Stimulated activated CD8-positive, alpha-beta memory T cell treated with anti-CD3 and anti-CD28 coated beads, Interleukin-15, amount 100 ng/mL, for 24 hours (primary cell): ENCODE results near the gene RFX3.
A peak's percentile ranks its signal among the peaks of the same experiment; 100 is the strongest.

ENCODE experiments used
- DNase-seq: peaks from one replicate; pipeline ENCODE4 v3.0.0-alpha.2; 2020; ENCODE audit warnings: low read depth

RFX3 gene

GRCh38 chr9:3215658-3216057, 310.1 kb downstream of the RFX3 start:
- DNase-seq, result no peak

GRCh38 chr9:3214741-3215140, 311.1 kb downstream of the RFX3 start:
- DNase-seq, result no peak

- DNase-seq, result no peak
Observed at GRCh38 chr9:3205421-3206095, 320.2 kb downstream of the RFX3 start.

- DNase-seq, result no peak
Observed at GRCh38 chr9:3200331-3200774, 325.4 kb downstream of the RFX3 start.

GRCh38 chr9:3193791-3194190, 332.0 kb downstream of the RFX3 start:
- no peak for DNase-seq

- DNase-seq, result no peak
Observed at GRCh38 chr9:3191715-3192114, 334.1 kb downstream of the RFX3 start.

GRCh38 chr9:3189113-3189861, 336.5 kb downstream of the RFX3 start:
- DNase-seq, result no peak

GRCh38 chr9:3186751-3187150, 339.1 kb downstream of the RFX3 start:
- DNase-seq, result no peak

- peak; percentile 1 for DNase-seq
Observed at GRCh38 chr9:3181049-3181953, 344.5 kb downstream of the RFX3 start.

- DNase-seq, result no peak
Observed at GRCh38 chr9:3180696-3181048, 345.1 kb downstream of the RFX3 start.

GRCh38 chr9:3179711-3180110, 346.1 kb downstream of the RFX3 start:
- no peak for DNase-seq

GRCh38 chr9:3177936-3178335, 347.9 kb downstream of the RFX3 start:
- no peak for DNase-seq

- no peak for DNase-seq
Observed at GRCh38 chr9:3177146-3177761, 348.5 kb downstream of the RFX3 start.

GRCh38 chr9:3173374-3173773, 352.4 kb downstream of the RFX3 start:
- no peak for DNase-seq

GRCh38 chr9:3170819-3171218, 355.0 kb downstream of the RFX3 start:
- DNase-seq, result no peak
